Measurements from ENCODE around the gene SGMS1.

GRCh38 chr10:50541921-50542320, 81.8 kb downstream of the SGMS1 start:
- TF ChIP-seq CTCF (IDR thresholded peaks at IDR 0.05) = no peak
- TF ChIP-seq ZFX (IDR thresholded peaks at IDR 0.05; ENCODE audit: borderline replicate concordance) = no peak
